ENCODE results near the gene S100A13. TPM values are rescaled to one million over a fixed set of nuclear protein-coding genes. Genes with fewer than 3 reads are reported as not detected.

S100A13 gene
- total RNA-seq (2011; cell fraction: chromatin; rRNA removed; ENCODE audit: low replicate concordance), result 24.7 and 50.2 TPM in 2 replicates
- 28.6 and 31.2 TPM in 2 replicates for total RNA-seq (2011; cell fraction: nucleolus; rRNA removed)
- 27.3 and 31.8 TPM in 2 replicates for total RNA-seq (2011; cell fraction: nucleoplasm; rRNA removed)
- 48.8 and 58.0 TPM in 2 replicates for total RNA-seq (2014; rRNA removed)
- total RNA-seq (2014; rRNA removed; fragmentation: Illumina TruSeq; extraction: Trizol), result 45.6 and 53.8 TPM in 2 replicates
- 46.5 and 49.2 TPM in 2 replicates for total RNA-seq (2015; rRNA removed; fragmentation: Illumina TruSeq; extraction: Trizol)
- 41.9 and 43.3 TPM in 2 replicates for total RNA-seq (2021)
- 82.1 and 112 TPM in 2 replicates for polyA plus RNA-seq (2011; rRNA removed)
- polyA plus RNA-seq (2011; cell fraction: cytosol; rRNA removed), result 76.6 and 95.8 TPM in 2 replicates
- polyA plus RNA-seq (2011; cell fraction: nucleus; rRNA removed), result 77.0 and 81.9 TPM in 2 replicates
- 90.6 and 94.3 TPM in 2 replicates for polyA plus RNA-seq (2012)
- 46.5 and 51.4 TPM in 2 replicates for polyA plus RNA-seq (2014; fragmentation: Illumina TruSeq; extraction: Trizol)
- polyA plus RNA-seq (2014; fragmentation: Nextera tagmentation; extraction: Ambion mirVana), result 100 to 1,000 TPM; 128 to 129 TPM
- 101 and 114 TPM in 2 replicates for polyA plus RNA-seq (2014; rRNA removed)
- polyA minus RNA-seq (2011; rRNA and poly(A)+ RNA removed), result 26.7 and 43.1 TPM in 2 replicates
- 9.8 and 13.9 TPM in 2 replicates for polyA minus RNA-seq (2011; cell fraction: cytosol; rRNA and poly(A)+ RNA removed)
- polyA minus RNA-seq (2011; cell fraction: nucleus; rRNA and poly(A)+ RNA removed), result 8.0 and 9.2 TPM in 2 replicates
- Bru-seq, nascent RNA, result percentile 66 among the genes with signal in this experiment
- BruChase-seq, experiment 1, labeled RNA remaining after a 2-hour chase, result percentile 56 among the genes with signal in this experiment
- BruChase-seq, experiment 2, labeled RNA remaining after a 6-hour chase, result percentile 54 among the genes with signal in this experiment
- long read RNA-seq, experiment 1, partial matches to known transcripts, result 34 of 41 reads
- long read RNA-seq, experiment 1, other reads (novel, unspliced or antisense), result 3 of 41 reads
- long read RNA-seq, experiment 2, partial matches to known transcripts, result 38 of 41 reads
- long read RNA-seq, experiment 2, other reads (novel, unspliced or antisense), result 2 of 41 reads
- long read RNA-seq, experiment 3, partial matches to known transcripts, result 20 of 21 reads
- long read RNA-seq, experiment 3, other reads (novel, unspliced or antisense), result 1 of 21 reads

DNA sequence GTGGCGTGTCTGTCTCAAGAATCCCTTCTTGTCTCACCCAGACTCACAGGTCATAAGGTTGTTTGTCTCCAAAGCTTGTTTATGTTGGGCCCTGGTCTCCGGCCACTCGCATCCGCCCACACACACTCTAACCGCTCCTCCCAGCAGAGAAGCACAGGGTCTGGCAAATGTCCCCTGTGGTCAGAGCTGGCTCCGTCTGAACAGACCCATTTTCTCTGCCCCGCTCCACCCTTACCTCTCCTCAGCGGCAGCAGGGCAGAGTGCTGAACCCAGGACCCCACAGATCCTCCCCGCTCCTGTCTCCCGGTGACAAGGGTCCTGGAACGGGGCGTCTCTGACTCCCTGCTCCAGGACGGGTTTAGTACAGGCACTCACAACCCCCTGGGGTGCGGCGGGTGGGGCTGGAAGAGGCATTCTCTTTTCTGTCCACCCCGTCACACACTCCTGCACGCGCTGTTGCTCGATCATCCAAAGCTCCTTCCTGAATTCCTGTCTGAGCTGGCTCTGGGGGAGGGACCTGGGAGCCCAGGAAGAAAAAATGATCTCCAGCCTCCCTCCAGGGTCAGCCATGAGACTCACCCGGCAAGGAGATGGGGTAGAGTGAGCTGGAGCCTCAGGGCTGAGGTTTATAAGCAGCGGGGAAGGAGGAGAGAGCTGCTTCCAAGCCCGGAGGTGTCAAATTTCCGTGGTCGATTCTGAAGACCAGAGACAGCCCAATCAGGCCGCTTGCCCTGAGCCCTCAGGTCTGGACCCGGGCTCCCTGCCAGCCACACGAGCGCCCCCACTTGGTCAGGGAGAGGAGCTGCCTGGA is at the start of gene S100A13:
S100A13 (minus strand) TSS at position 602 of the 811 bp plus-strand sequence. CDS start 1,033 bp downstream, outside the sequence.
- Histone ChIP-seq H2AFZ (ENCODE audit: low read depth, low read length) (peak within 1 kb of the TSS; percentile 97), H3K79me2 (ENCODE audit: control insufficient read depth, insufficient read depth, low read length) (peaks cover 6% of the 10 kb centered on the region; the same call in 1 of the 3 replicates), H3K27ac (ENCODE audit: extremely low read depth, low read depth, low read length) (peak within 1 kb of the TSS; percentile 82), H3K4me2 (ENCODE audit: insufficient read depth, low read length) (peak within 1 kb of the TSS; percentile 86), H3K36me3 (ENCODE audit: control insufficient read depth, insufficient read depth, low read length) (peaks cover 9% of the 10 kb centered on the region; the same call in 2 of the 3 replicates), H3K9me1 (ENCODE audit: control insufficient read depth, insufficient read depth, low read length) (no peaks in the 10 kb centered on the region), H3K27me3 (ENCODE audit: control insufficient read depth in 2 of 2, insufficient read depth in 2 of 2, low read length in 2 of 2) (no peaks in the 10 kb centered on the region), H3K4me3 (peak within 1 kb of the TSS; percentile 49), H3K4me1 (replicated peaks in 1 of 2; ENCODE audit: control insufficient read depth in 2 of 2, insufficient read depth in 2 of 2, low read length in 2 of 2) (peaks cover 26 to 44% of the 10 kb centered on the region in 2 experiments), H4K20me1 (replicated peaks; ENCODE audit: control insufficient read depth, insufficient read depth, low read length) (no peaks in the 10 kb centered on the region), H3K9me3 (replicated peaks; ENCODE audit: control insufficient read depth, insufficient read depth, low read depth, low read length) (no peaks in the 10 kb centered on the region), H3K9ac (ENCODE audit: insufficient read depth in 1 of 2, low read depth in 2 of 2, low read length in 2 of 2) (peak within 1 kb of the TSS; percentile 83 to 95)
- under 1% methylated on average over 24 of the region's 28 CpGs for WGBS (ENCODE audit: insufficient coverage, low coverage, missing lambda C conversion rate)
- ATAC-seq, result peak; percentile 93
- in situ Hi-C loops (cut with MboI) (no loop called here), intact Hi-C loops (cut with micrococcal nuclease) (loop anchor here (2.0 kb wide), 1 partner anchor 58 kb away; no protein-coding TSS in a partner anchor)
- peak; percentile 99 for FAIRE-seq
- TSS peak; percentile 70 for BruUV-seq (replicated peaks)
- ChIA-PET POLR2A (interaction anchor here (0.6 to 4.3 kb wide), 30 partner anchors 9 to 364 kb away, joined by 3 to 70 read pairs (median 4); partner anchors contain the start of genes RPS27, S100A14, S100A16 and S100A5), CTCF (ENCODE audit: low intra/inter-chr PET ratio) (no interaction called here)
- peak; percentile 80 to 96 (median 88) for DNase-seq (ENCODE audit: extremely low read depth in 1 of 4, low spot score in 3 of 4)
- TF ChIP-seq MBD2 (IDR thresholded peaks at IDR 0.05; ENCODE audit: borderline replicate concordance, low read depth) (peak; percentile 52; the same call in 1 of the 2 replicates), TAF9B (IDR thresholded peaks at IDR 0.05; ENCODE audit: partially characterized antibody) (peak; percentile 67), ZBTB49 (CRISPR knock-in tag; IDR thresholded peaks at IDR 0.05; ENCODE audit: borderline replicate concordance) (0 out of 2 replicates have a peak, but pooled peaks have one; percentile 40), VEZF1 (CRISPR knock-in tag; IDR thresholded peaks at IDR 0.05) (peak; percentile 61), ZBTB9 (CRISPR knock-in tag; IDR thresholded peaks at IDR 0.05) (peak; percentile 23; the same call in 1 of the 2 replicates), HMG20B (CRISPR knock-in tag; IDR thresholded peaks at IDR 0.05) (no peak)
- TF ChIP-seq, protein P1, sequence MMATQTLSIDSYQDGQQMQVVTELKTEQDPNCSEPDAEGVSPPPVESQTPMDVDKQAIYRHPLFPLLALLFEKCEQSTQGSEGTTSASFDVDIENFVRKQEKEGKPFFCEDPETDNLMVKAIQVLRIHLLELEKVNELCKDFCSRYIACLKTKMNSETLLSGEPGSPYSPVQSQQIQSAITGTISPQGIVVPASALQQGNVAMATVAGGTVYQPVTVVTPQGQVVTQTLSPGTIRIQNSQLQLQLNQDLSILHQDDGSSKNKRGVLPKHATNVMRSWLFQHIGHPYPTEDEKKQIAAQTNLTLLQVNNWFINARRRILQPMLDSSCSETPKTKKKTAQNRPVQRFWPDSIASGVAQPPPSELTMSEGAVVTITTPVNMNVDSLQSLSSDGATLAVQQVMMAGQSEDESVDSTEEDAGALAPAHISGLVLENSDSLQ (IDR thresholded peaks at IDR 0.05), result peak; percentile 61

All from K562 (cell line).